GM18951 (cell line): ENCODE measurements around the gene ZNF79.

Experiments
- POLR2A ChIP-seq: IDR thresholded peaks from 4 replicates; pipeline ENCODE4 v1.6.1; 2011; ENCODE audit warnings: mild to moderate bottlenecking; ENCODE audit not compliant: insufficient read length, insufficient read depth; ENCODE audit errors: extremely low read depth
- in situ Hi-C: fragments of 300-500 bp; cut with MboI; formaldehyde crosslinking; loops from one replicate; pipeline ENCODE4 v1.12.0; 2022; ENCODE audit warnings: low sequenced_read_pairs, mixed read lengths, inconsistent platforms; ENCODE audit not compliant: unreplicated experiment

Gene ZNF79

GRCh38 chr9:127424676-127424999 lies 456 bp downstream of the ZNF79 start:
- no peak for TF ChIP-seq POLR2A
- in situ Hi-C loops, result no loop called here

DNA sequence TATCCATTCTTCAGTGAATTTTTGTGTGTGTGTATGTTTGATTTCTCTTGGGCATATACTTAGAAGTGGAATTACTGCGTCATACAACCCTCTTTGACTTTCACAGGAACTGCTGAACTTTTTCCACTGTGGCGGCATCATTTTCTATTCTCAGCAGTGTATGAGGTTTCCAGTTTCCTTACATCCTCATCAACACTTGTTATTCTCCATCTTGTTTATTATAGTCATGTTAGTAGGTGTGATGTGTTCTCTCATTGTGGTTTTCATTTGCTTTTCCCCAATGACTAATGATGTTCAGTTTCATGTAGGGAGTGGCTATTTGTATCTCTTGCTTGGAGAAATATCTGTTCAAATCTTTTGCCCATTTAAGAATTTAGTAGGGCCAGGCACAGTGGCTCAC lies 2.6 kb downstream of the ZNF79 start:
- TF ChIP-seq POLR2A, result no peak

DNA sequence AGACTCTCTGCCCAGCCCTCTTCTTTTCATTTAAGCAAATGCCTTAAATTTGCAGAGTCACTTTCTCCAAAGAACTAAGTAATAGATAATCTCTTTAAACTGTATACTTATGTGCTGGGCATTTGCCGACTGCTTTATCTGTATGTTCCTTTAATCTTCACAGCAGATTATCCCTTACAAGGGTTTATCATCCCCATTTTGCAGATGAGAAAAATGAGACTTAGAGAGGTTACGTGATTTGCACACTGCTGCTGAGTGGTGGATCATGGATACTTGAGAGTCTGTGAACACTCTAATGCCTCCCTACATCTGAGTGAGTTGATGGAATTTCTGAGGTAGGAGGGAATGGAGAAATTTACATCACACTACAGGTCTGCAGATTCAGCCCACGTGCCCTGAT lies 4.2 kb downstream of the ZNF79 start:
- in situ Hi-C loops, result no loop called here
- no peak for TF ChIP-seq POLR2A

More for the DNA sequence above, 2.6 kb downstream of the ZNF79 start:
- in situ Hi-C loops, result no loop called here

- no peak for TF ChIP-seq POLR2A
- in situ Hi-C loops, result no loop called here
Observed at GRCh38 chr9:127430415-127430814, 6.2 kb downstream of the ZNF79 start.

DNA sequence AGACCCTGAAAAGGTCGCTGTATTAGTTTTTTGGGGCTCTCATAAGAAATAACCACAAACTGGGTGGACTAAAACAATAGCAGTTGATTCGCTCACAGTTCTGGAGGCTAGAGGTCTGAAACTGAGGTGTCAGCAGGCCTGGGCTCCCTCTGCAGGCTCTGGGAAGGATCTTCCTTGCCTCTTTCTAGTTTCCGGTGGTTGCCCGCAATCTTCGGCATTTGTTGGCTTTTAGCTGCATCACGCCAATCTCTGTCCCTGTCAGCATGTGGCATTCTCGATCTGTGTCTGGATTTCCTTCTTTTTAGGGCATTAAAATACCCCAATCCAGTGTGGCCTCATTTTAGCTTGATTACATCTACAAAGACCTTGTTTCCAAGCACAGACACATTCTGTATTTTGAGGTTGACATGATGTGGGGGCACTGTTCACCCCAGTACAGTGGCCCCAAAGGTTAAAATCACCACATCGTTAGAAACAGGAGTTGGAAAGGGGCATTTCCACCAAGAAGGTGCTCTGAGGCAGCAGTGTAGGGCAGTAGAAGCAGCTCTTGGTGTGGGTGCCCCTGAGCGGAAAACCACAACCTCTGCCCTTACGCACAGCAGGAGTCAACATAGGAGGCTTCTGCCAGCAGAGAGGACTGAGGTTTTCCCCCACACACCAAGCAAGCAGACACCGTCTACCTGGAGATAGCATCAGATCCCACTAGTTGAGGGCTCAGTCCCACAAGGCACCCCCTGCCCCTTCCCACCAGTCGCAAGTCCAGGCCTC lies 13.5 kb downstream of the ZNF79 start:
- TF ChIP-seq POLR2A, result no peak
- in situ Hi-C loops, result no loop called here

DNA sequence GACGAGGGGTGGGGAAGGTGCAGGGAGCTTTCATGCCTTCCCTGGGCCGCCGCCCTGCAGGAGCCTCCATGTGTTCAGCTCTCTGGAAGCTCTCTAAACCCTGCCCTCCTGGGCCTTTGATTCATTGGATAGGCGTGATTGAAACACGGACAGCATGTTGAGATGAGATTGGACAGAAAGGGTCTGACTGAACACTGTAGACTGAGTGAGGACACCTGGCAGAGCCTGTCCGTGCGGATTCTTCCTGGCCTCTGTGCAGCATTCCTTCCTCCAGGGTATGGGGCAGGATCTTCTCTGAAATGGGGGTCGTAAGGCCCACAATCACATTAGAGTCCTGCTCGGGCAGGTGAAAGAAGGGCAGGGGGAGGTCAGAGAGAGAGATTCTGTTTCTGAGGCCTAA lies 14.2 kb downstream of the ZNF79 start:
- in situ Hi-C loops, result no loop called here
- no peak for TF ChIP-seq POLR2A

DNA sequence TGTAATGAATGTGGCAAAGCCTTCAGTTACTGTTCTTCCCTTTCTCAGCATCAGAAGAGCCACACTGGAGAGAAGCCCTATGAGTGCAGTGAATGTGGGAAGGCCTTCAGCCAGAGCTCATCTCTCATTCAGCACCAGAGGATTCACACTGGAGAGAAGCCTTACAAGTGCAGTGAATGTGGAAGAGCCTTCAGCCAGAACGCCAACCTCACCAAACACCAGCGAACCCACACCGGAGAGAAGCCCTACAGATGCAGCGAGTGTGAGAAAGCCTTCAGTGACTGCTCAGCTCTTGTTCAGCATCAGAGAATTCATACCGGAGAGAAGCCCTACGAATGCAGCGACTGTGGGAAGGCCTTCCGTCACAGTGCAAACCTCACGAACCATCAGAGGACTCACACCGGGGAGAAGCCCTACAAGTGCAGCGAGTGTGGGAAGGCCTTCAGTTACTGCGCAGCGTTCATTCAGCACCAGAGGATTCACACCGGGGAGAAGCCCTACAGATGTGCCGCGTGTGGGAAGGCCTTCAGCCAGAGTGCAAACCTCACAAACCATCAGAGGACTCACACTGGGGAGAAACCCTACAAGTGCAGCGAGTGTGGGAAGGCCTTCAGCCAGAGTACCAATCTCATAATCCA lies 20.2 kb downstream of the ZNF79 start:
- TF ChIP-seq POLR2A, result no peak
- in situ Hi-C loops, result no loop called here

GRCh38 chr9:127444921-127445850 lies 21.0 kb downstream of the ZNF79 start:
- in situ Hi-C loops, result no loop called here
- peak; percentile 13 for TF ChIP-seq POLR2A

GRCh38 chr9:127445851-127446712 lies 21.9 kb downstream of the ZNF79 start:
- in situ Hi-C loops, result no loop called here
- TF ChIP-seq POLR2A, result peak; percentile 41

DNA sequence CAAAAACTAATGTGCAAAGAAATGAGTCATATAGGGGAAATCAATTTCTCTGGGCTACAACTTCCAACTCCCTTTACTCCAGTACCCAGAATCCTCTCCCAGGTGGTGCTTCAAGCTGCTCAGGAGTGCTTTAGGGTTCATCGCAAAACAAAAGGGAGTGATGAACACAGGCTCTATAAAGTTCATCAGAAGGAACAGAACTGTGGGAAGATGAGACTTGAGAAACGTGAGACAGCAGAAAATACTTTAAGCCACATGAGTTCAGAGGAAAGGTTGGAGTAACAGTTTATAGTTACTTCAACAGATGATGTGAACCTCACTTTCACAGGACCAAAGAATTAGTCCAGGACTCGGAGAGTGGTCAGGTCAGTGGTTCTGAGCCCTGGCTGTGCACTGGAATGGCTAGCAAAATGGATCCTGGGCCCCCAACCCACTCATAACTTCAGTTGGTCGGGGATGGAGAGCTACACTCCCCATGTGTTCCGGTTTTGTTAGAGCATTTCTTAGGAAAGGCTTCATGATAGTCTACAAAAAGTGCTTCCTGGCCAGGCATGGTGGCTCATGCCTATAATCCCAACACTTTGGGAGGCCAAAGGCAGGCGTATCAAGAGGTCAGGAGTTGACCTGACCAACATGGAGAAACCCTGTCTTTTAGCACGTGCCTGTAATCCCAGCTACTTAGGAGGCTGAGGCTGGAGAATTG lies 22.7 kb downstream of the ZNF79 start:
- in situ Hi-C loops, result no loop called here
- peak; percentile 27 for TF ChIP-seq POLR2A

DNA sequence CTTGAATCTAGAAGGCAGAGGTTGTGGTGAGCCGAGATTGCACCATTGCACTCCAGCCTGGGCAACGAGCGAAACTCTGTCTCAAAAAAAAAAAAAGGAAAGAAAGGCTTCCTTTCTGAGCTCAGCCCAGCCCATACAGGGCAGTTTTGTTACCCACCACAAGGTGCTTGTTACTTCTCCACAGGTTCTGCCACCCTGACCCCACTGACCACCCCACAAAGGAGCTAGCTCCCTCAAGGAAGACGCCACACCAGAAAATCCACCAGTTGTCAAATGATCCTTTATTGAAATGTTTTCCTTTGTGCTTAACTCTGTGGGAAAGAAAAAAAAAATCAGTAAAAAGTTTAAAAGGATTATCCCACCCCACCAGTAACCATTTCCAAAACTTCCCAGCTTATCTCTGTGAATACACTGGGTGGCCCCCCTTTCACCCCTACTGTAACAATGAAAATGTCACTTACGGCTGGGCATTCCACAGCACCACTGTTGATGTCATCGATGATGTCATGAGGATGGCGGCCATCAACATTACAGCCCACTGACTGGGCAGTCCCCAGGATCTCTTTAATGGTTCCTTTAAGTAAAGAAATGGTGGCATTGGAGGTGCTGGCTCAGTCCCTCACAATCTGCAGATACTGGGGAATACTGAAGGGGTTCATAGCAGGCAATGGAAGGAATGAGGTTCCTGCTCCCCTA lies 23.4 kb downstream of the ZNF79 start:
- no peak for TF ChIP-seq POLR2A
- in situ Hi-C loops, result no loop called here

DNA sequence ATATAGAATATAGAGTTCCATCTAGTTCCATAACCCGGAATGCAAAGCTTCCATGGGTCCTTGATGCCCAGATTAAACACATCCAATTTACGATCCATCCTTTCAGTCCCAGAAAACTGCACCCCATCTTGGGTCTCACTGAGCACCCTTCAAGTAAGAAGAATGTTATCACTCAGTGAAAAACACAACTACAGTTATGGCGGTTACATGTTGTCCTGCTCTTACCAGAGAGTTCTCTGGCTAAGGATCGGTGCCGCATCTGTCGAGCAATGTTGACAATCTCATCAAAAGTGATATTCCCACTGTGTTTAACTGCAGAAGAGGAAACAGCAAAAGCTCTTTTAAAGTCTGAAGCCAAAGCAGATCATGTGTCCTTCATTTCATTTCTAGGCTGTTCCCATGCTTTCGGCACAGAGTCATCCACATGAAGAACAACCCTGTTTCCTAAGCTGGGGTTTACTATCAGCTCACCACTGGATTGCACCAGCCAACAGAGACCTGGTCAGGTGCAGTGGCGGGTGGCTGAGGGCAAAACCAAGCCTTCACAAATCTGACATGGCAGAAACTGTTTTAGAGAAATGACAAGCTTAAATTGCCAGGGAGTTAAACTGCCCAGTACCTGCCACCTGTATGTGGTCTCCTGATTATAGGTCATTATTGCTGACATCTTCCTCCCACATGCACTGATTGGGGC lies 24.1 kb downstream of the ZNF79 start:
- TF ChIP-seq POLR2A, result no peak
- in situ Hi-C loops, result no loop called here
